C4-2B (cell line): ENCODE measurements around the gene MAN2B2.

ENCODE experiments used
- H3K27ac ChIP-seq: fragments of 450-650 bp; 2 replicates; pipeline ENCODE4 v1.5.1; 2017
- CTCF ChIP-seq: fragments of 450-650 bp; conservative IDR thresholded peaks from 2 replicates; pipeline ENCODE4 v1.5.1; 2017; ENCODE audit warnings: mild to moderate bottlenecking
- ZFX ChIP-seq: fragments of 450-650 bp; IDR thresholded peaks from 2 replicates; pipeline ENCODE4 v1.6.1; 2017

The MAN2B2 gene

GRCh38 chr4:6535706-6536105, 39.3 kb upstream of the MAN2B2 start:
- TF ChIP-seq ZFX = no peak
- TF ChIP-seq CTCF = no peak
- H3K27ac ChIP-seq = no peak overlapping the region

- H3K27ac ChIP-seq = no peak overlapping the region
- no peak for TF ChIP-seq ZFX
- no peak for TF ChIP-seq CTCF
Measured at GRCh38 chr4:6538111-6538510, 36.9 kb upstream of the MAN2B2 start.

GRCh38 chr4:6538575-6538974, 36.4 kb upstream of the MAN2B2 start:
- no peak for TF ChIP-seq CTCF
- TF ChIP-seq ZFX = no peak
- no peak overlapping the region for H3K27ac ChIP-seq

GRCh38 chr4:6539009-6539764, 35.8 kb upstream of the MAN2B2 start:
- TF ChIP-seq CTCF (no peak), ZFX (no peak)

GRCh38 chr4:6540879-6541278, 34.1 kb upstream of the MAN2B2 start:
- TF ChIP-seq CTCF (no peak), ZFX (no peak)
- no peak overlapping the region for H3K27ac ChIP-seq

More at GRCh38 chr4:6539009-6539764, 35.8 kb upstream of the MAN2B2 start:
- no peak overlapping the region for H3K27ac ChIP-seq

- TF ChIP-seq CTCF = no peak
- no peak for TF ChIP-seq ZFX
- no peak overlapping the region for H3K27ac ChIP-seq
Measured at GRCh38 chr4:6541789-6542188, 33.2 kb upstream of the MAN2B2 start.

GRCh38 chr4:6542951-6543350, 32.0 kb upstream of the MAN2B2 start:
- no peak for TF ChIP-seq CTCF
- no peak for TF ChIP-seq ZFX
- no peak overlapping the region for H3K27ac ChIP-seq
